ENCODE measurements around the gene DMTF1. TPM values are rescaled to one million over a fixed set of nuclear protein-coding genes. Genes with fewer than 3 reads are reported as not detected.

The DMTF1 gene
- total and polyA plus RNA-seq, 9 of the 15 experiments (the other 6 are each of a cell fraction or from before 2014, with no cell fraction given): 25.7 to 208 (median 74.7) TPM

- TF ChIP-seq HDGF (IDR thresholded peaks at IDR 0.05): peak; percentile 62; the same call in 1 of the 2 replicates
- no peak for TF ChIP-seq ZNF609 (CRISPR knock-in tag; IDR thresholded peaks at IDR 0.05; ENCODE audit: borderline replicate concordance)
- no peak for TF ChIP-seq ZNF280B (CRISPR knock-in tag; IDR thresholded peaks at IDR 0.05)
- no peak for TF ChIP-seq PHTF2 (CRISPR knock-in tag; IDR thresholded peaks at IDR 0.05)
- TF ChIP-seq MAZ (CRISPR knock-in tag; conservative IDR thresholded peaks at IDR 0.05 in 1 of 2, IDR thresholded peaks at IDR 0.05 in 1 of 2): peak in 1 of 2 experiments; percentile 49; a peak in 1 of 4 replicates
- TF ChIP-seq HDAC3 (IDR thresholded peaks at IDR 0.05; ENCODE audit: borderline replicate concordance, partially characterized antibody): no peak
- TF ChIP-seq FOXJ3 (CRISPR knock-in tag; IDR thresholded peaks at IDR 0.05): no peak
- TF ChIP-seq MITF (IDR thresholded peaks at IDR 0.05): no peak
- no peak for TF ChIP-seq DACH1 (IDR thresholded peaks at IDR 0.05; ENCODE audit: partially characterized antibody)
- TF ChIP-seq NCOA6 (IDR thresholded peaks at IDR 0.05): no peak
- no peak for TF ChIP-seq U2AF1 (optimal IDR thresholded peaks at IDR 0.05; ENCODE audit: low read depth, low read length)
- TF ChIP-seq ZKSCAN3 (CRISPR knock-in tag; IDR thresholded peaks at IDR 0.05): no peak
- TF ChIP-seq MECOM (CRISPR knock-in tag; IDR thresholded peaks at IDR 0.05): no peak
These were observed 3.8 kb upstream of the DMTF1 start (continued) for GRCh38 chr7:87148332-87148955.

All from K562 (cell line).